ENCODE data around the gene NFIA. TPM values are rescaled to one million over a fixed set of nuclear protein-coding genes. Genes with fewer than 3 reads are reported as not detected.

The NFIA gene
- total and polyA plus RNA-seq, 9 of the 15 experiments (the other 6 are each of a cell fraction or from before 2014, with no cell fraction given) = 5.3 to 24.9 (median 9.8) TPM

- no peak for TF ChIP-seq RBM22 (IDR thresholded peaks at IDR 0.05; ENCODE audit: low read depth, low read length, poor library complexity, severe bottlenecking)
- no peak for TF ChIP-seq MTF1 (CRISPR knock-in tag; IDR thresholded peaks at IDR 0.05; ENCODE audit: borderline replicate concordance)
- no peak for TF ChIP-seq RBBP5 (IDR thresholded peaks at IDR 0.05; ENCODE audit: borderline replicate concordance, insufficient read depth, low read length, poor library complexity, severe bottlenecking)
- no peak for TF ChIP-seq ZNF3 (CRISPR knock-in tag; IDR thresholded peaks at IDR 0.05)
- no peak for TF ChIP-seq HMGN3 (IDR thresholded peaks at IDR 0.05; ENCODE audit: borderline replicate concordance, extremely low read depth, insufficient read length, low read depth, low read length)
- TF ChIP-seq RBM34 (IDR thresholded peaks at IDR 0.05; ENCODE audit: borderline replicate concordance, insufficient read depth, low read length) = no peak
- TF ChIP-seq SIRT6 (IDR thresholded peaks at IDR 0.05; ENCODE audit: low read depth, low read length) = no peak
- no peak for TF ChIP-seq CBFA2T2 (conservative IDR thresholded peaks at IDR 0.05)
- TF ChIP-seq GTF2B (IDR thresholded peaks at IDR 0.05; ENCODE audit: extremely low read depth, insufficient read length) = no peak
- 0 out of 2 replicates have a peak, but pooled peaks have one; percentile 30 for TF ChIP-seq BRD4 (IDR thresholded peaks at IDR 0.05)
- no peak for TF ChIP-seq FOXK2 (conservative IDR thresholded peaks at IDR 0.05 in 1 of 2, IDR thresholded peaks at IDR 0.05 in 1 of 2; ENCODE audit: low read depth in 2 of 2)
- no peak for TF ChIP-seq ZC3H8 (IDR thresholded peaks at IDR 0.05)
- TF ChIP-seq ZNF699 (CRISPR knock-in tag; IDR thresholded peaks at IDR 0.05; ENCODE audit: insufficient replicate concordance) = no peak
- no peak for TF ChIP-seq MTA2 (IDR thresholded peaks at IDR 0.05; ENCODE audit: low read depth)
Measured at GRCh38 chr1:61120246-61120840, 38.0 kb downstream of the NFIA start (continued).
